ENCODE data around the gene C14orf132.

- no peak for TF ChIP-seq CTCF (conservative IDR thresholded peaks at IDR 0.05; ENCODE audit: low read depth, low read length)
- no peak for TF ChIP-seq NFE2L2 (IDR thresholded peaks at IDR 0.05; ENCODE audit: low read depth, low read length)
- TF ChIP-seq, protein P1, sequence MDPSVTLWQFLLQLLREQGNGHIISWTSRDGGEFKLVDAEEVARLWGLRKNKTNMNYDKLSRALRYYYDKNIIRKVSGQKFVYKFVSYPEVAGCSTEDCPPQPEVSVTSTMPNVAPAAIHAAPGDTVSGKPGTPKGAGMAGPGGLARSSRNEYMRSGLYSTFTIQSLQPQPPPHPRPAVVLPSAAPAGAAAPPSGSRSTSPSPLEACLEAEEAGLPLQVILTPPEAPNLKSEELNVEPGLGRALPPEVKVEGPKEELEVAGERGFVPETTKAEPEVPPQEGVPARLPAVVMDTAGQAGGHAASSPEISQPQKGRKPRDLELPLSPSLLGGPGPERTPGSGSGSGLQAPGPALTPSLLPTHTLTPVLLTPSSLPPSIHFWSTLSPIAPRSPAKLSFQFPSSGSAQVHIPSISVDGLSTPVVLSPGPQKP (IDR thresholded peaks at IDR 0.05; ENCODE audit: borderline replicate concordance, low read depth, low read length) = no peak
- no peak for TF ChIP-seq FOS (IDR thresholded peaks at IDR 0.05; ENCODE audit: low read depth, low read length)
- no peak for TF ChIP-seq CEBPB (IDR thresholded peaks at IDR 0.05; ENCODE audit: low read depth, low read length)
- no peak for TF ChIP-seq RFX5 (IDR thresholded peaks at IDR 0.05; ENCODE audit: low read depth, low read length)
These were observed 29.1 kb downstream of the C14orf132 start for GRCh38 chr14:96067985-96068930.
